Keratinocyte (primary cell): ENCODE data around the gene LEAP2. TPM values are rescaled to one million over a fixed set of nuclear protein-coding genes. Genes with fewer than 3 reads are reported as not detected.

Experiments used
- DNase-seq: peaks from one replicate; pipeline ENCODE4 v3.0.0-alpha.2; 2011; ENCODE audit warnings: low read depth, missing footprints, low spot score
- FAIRE-seq: peaks from 2 replicates; lab custom pipeline; 2011; peaks lifted over from hg19 to GRCh38; lab: Jason Lieb, UNC
- H2AFZ ChIP-seq: 2 replicates; pipeline ENCODE4 v1.6.0; 2012; ENCODE audit warnings: low read length, control low read depth, inconsistent platforms; ENCODE audit not compliant: control insufficient read depth
- H3K27ac ChIP-seq: 2 replicates; pipeline ENCODE4 v1.5.1; 2011; ENCODE audit warnings: low read length; ENCODE audit not compliant: control insufficient read depth, insufficient read depth
- H3K27me3 ChIP-seq: 3 replicates; pipeline ENCODE4 v1.6.0; 2011; ENCODE audit warnings: low read length; ENCODE audit not compliant: control insufficient read depth, insufficient read depth; ENCODE audit errors: extremely low read depth
- H3K36me3 ChIP-seq, 2 experiments: 2 replicates in 1 of 2; 3 replicates in 1 of 2; pipeline ENCODE4 v1.5.1; 2011; ENCODE audit warnings: low read length in 2 of 2, mild to moderate bottlenecking in 1 of 2; ENCODE audit not compliant: control insufficient read depth in 2 of 2, insufficient read depth in 2 of 2; ENCODE audit errors: extremely low read depth in 1 of 2
- H3K4me1 ChIP-seq: 3 replicates; pipeline ENCODE4 v1.5.1; 2011; ENCODE audit warnings: low read length; ENCODE audit not compliant: control insufficient read depth, insufficient read depth; ENCODE audit errors: extremely low read depth
- H3K4me2 ChIP-seq: 3 replicates; pipeline ENCODE4 v1.6.0; 2011; ENCODE audit warnings: low read depth, low read length; ENCODE audit not compliant: control insufficient read depth, insufficient read depth; ENCODE audit errors: extremely low read depth
- H3K4me3 ChIP-seq, 3 experiments: fragments of 200-600 bp in 1 of 3; sonication (generic) in 1 of 3; 2 replicates in 2 of 3; 3 replicates in 1 of 3; pipeline ENCODE4 v1.5.1; 2011 to 2016; ENCODE audit warnings: low read length in 3 of 3, mild to moderate bottlenecking in 3 of 3, control low read depth in 2 of 3, inconsistent platforms in 1 of 3, low read depth in 1 of 3, mixed read lengths in 1 of 3, mixed run types in 1 of 3, moderate library complexity in 1 of 3; ENCODE audit not compliant: control insufficient read depth in 2 of 3, insufficient read depth in 2 of 3; ENCODE audit errors: extremely low read depth in 1 of 3
- H3K79me2 ChIP-seq: 2 replicates; pipeline ENCODE4 v1.6.0; 2012; ENCODE audit warnings: low read length; ENCODE audit not compliant: control insufficient read depth, insufficient read depth
- H3K9ac ChIP-seq: 3 replicates; pipeline ENCODE4 v1.6.0; 2011; ENCODE audit warnings: low read length; ENCODE audit not compliant: control insufficient read depth, insufficient read depth; ENCODE audit errors: extremely low read depth
- H3K9me1 ChIP-seq: 3 replicates; pipeline ENCODE4 v1.6.0; 2011; ENCODE audit warnings: low read length; ENCODE audit not compliant: control insufficient read depth, insufficient read depth; ENCODE audit errors: extremely low read depth
- H3K9me3 ChIP-seq: 2 replicates; pipeline ENCODE4 v1.5.1; 2012; ENCODE audit warnings: low read depth, low read length; ENCODE audit not compliant: control insufficient read depth
- H4K20me1 ChIP-seq: 3 replicates; pipeline ENCODE4 v1.6.0; 2011; ENCODE audit warnings: low read length; ENCODE audit not compliant: control insufficient read depth, insufficient read depth; ENCODE audit errors: extremely low read depth
- EZH2 ChIP-seq: IDR thresholded peaks from one replicate; pipeline ENCODE4 v1.6.1; 2012; ENCODE audit warnings: inconsistent platforms, mild to moderate bottlenecking, low read length, moderate library complexity
- dilution Hi-C: fragments of 300-500 bp; cut with MboI; formaldehyde crosslinking; loops from one replicate; pipeline ENCODE4 v1.7.0; 2020; ENCODE audit warnings: low sequenced_read_pairs; ENCODE audit not compliant: extremely low pct_ligation_motif_present
- polyA plus RNA-seq, 5 experiments: library from polyadenylated mRNA; depleted of rRNA in 3 of 5; stranded (reverse) in 3 of 5; stranded (forward) in 1 of 5; unstranded in 1 of 5; fragments of >200 nt; gene quantifications; 1 replicate in 1 of 5; 2 replicates in 3 of 5; 3 replicates in 1 of 5; pipeline versions ENCODE4 v1.2.1 to v1.2.3, GENCODE V29; 2011 to 2012; ENCODE audit warnings: missing spikeins in 2 of 5, low read depth in 1 of 5, low replicate concordance in 1 of 5
- TF ChIP-seq, protein P1 (sequence below), 3 experiments: IDR thresholded peaks in 1 of 3; conservative IDR thresholded peaks in 1 of 3; optimal IDR thresholded peaks in 1 of 3; 2 replicates in 2 of 3; 3 replicates in 1 of 3; pipeline versions ENCODE3 to v1.5.1; 2011; ENCODE audit warnings: low read length in 3 of 3, mild to moderate bottlenecking in 3 of 3, moderate library complexity in 2 of 3, control low read depth in 1 of 3, inconsistent platforms in 1 of 3; ENCODE audit not compliant: insufficient read depth in 2 of 3; ENCODE audit errors: extremely low read depth in 1 of 3

Gene LEAP2
- polyA plus RNA-seq, 1 donor (not counting 4 experiments of a cell fraction or from before 2014, with no cell fraction given): 1.2 TPM

DNA sequence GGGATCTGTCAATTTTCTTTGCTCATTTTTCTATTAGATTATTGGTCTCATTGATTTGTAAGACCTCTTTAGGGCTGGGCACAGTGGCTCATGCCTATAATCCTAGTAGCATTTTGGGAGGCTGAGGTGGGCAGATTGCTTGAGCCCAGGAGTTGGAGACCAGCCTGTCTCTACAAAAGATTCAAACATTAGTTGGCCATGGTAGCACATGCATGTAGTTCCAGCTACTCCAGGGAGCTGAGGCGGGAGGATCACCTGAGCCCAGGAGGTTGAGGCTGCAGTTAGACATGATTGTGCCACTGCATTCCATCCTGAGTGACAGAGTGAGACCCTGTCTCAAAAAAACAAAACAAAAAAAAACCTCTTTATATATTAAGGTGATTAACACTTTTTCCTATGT lies 36.6 kb upstream of the LEAP2 start:
- H3K4me3 ChIP-seq: no peak overlapping the region
- H3K4me2 ChIP-seq: no peak overlapping the region
- no peak for TF ChIP-seq EZH2
- TF ChIP-seq, protein P1, sequence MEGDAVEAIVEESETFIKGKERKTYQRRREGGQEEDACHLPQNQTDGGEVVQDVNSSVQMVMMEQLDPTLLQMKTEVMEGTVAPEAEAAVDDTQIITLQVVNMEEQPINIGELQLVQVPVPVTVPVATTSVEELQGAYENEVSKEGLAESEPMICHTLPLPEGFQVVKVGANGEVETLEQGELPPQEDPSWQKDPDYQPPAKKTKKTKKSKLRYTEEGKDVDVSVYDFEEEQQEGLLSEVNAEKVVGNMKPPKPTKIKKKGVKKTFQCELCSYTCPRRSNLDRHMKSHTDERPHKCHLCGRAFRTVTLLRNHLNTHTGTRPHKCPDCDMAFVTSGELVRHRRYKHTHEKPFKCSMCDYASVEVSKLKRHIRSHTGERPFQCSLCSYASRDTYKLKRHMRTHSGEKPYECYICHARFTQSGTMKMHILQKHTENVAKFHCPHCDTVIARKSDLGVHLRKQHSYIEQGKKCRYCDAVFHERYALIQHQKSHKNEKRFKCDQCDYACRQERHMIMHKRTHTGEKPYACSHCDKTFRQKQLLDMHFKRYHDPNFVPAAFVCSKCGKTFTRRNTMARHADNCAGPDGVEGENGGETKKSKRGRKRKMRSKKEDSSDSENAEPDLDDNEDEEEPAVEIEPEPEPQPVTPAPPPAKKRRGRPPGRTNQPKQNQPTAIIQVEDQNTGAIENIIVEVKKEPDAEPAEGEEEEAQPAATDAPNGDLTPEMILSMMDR (optimal IDR thresholded peaks at IDR 0.05 in 1 of 3, IDR thresholded peaks at IDR 0.05 in 1 of 3, conservative IDR thresholded peaks at IDR 0.05 in 1 of 3; ENCODE audit: extremely low read depth in 1 of 3, insufficient read depth in 2 of 3, low read length in 3 of 3): no peak
- FAIRE-seq (no peak), DNase-seq (no peak)
- H3K27me3 ChIP-seq: no peaks in the 10 kb centered on the region
- H3K36me3 ChIP-seq: no peaks in the 10 kb centered on the region
- H3K4me1 ChIP-seq: peaks cover 12% of the 10 kb centered on the region
- no peaks in the 10 kb centered on the region for H3K9me1 ChIP-seq
- H2AFZ ChIP-seq: no peak overlapping the region
- no peak overlapping the region for H3K27ac ChIP-seq
- H4K20me1 ChIP-seq: no peaks in the 10 kb centered on the region
- dilution Hi-C loops: no loop called here
- H3K9ac ChIP-seq: no peak overlapping the region
- no peaks in the 10 kb centered on the region for H3K79me2 ChIP-seq
- H3K9me3 ChIP-seq: no peaks in the 10 kb centered on the region

DNA sequence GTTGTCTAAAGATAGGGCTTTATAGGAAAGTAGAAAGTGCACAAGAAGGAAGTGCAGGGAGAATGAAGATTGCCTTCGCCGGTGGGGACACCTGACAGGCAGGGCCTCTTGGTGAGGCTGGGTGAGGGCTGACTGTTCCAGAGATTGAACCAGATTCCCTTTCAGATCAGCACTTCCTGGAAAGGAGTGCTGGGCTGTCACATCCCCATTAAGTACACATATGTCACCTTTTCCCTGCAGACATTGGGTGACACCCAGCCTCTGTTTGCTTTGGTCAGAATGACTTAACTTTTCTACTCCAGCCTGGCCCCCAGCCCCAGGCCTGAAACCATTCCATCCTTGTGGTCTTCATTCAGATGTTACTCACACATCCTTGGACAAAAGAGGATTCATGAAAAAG lies 35.6 kb upstream of the LEAP2 start:
- TF ChIP-seq, protein P1 (optimal IDR thresholded peaks at IDR 0.05 in 1 of 3, IDR thresholded peaks at IDR 0.05 in 1 of 3, conservative IDR thresholded peaks at IDR 0.05 in 1 of 3; ENCODE audit: extremely low read depth in 1 of 3, insufficient read depth in 2 of 3, low read length in 3 of 3): no peak
- TF ChIP-seq EZH2: no peak
- H4K20me1 ChIP-seq: no peaks in the 10 kb centered on the region
- no peaks in the 10 kb centered on the region for H3K27me3 ChIP-seq
- H2AFZ ChIP-seq: no peak overlapping the region
- H3K4me2 ChIP-seq: no peak overlapping the region
- H3K9ac ChIP-seq: no peak overlapping the region
- no peak for FAIRE-seq
- no peak for DNase-seq
- H3K36me3 ChIP-seq: no peaks in the 10 kb centered on the region
- peaks cover 12% of the 10 kb centered on the region for H3K4me1 ChIP-seq
- no peak overlapping the region for H3K27ac ChIP-seq
- H3K79me2 ChIP-seq: no peaks in the 10 kb centered on the region
- no peaks in the 10 kb centered on the region for H3K9me1 ChIP-seq
- dilution Hi-C loops: no loop called here
- H3K9me3 ChIP-seq: no peaks in the 10 kb centered on the region
- H3K4me3 ChIP-seq: no peak overlapping the region
